Cardiac septum (tissue), 1 donor: ENCODE measurements around the gene MTMR4. TPM values are rescaled to one million over a fixed set of nuclear protein-coding genes. Genes with fewer than 3 reads are reported as not detected.
A peak's percentile ranks its signal among the peaks of the same experiment; 100 is the strongest.
"Not testable (repeated sequence)": the region's sequence is repeated elsewhere in the genome, so short reads cannot be mapped to it uniquely, and the experiment has no call there.

Source experiments
- DNase-seq: peaks from one replicate; pipeline ENCODE4 v3.0.0-alpha.2; 2020; ENCODE audit warnings: low spot score
- intact Hi-C: fragments of 100-400 bp; cut with DNase I; formaldehyde crosslinking; loops from one replicate; pipeline ENCODE4 v1.14.0; 2022
- long read RNA-seq: library from polyadenylated mRNA; unstranded; transcript quantifications from one replicate; pipeline ENCODE4 v2.0.0, GENCODE V29; 2021
- total RNA-seq: library from RNA; stranded (reverse); fragmentation: NEBNext Ultra II Directional; extraction: Animal tissue kit (Norgen Biotek cat#: 25700); gene quantifications from one replicate; pipeline ENCODE4 v1.2.1, GENCODE V29; 2021
- donor health status: DM: no; HTN: no; CAD: no.

The MTMR4 gene
- total RNA-seq: 23.4 TPM
- long read RNA-seq, partial matches to known transcripts: 77 of 80 reads
- long read RNA-seq, other reads (novel, unspliced or antisense): 3 of 80 reads

- peak; percentile 93 for DNase-seq
- intact Hi-C loops: loop anchor here (10.0 kb wide), 1 partner anchor 1191 kb away; the partner anchor contains the start of genes PTRH2 and VMP1
Observed at GRCh38 chr17:58513965-58514769, at the start of gene MTMR4. TSS of gene MTMR4 (minus strand) at chr17:58514638. CDS start at chr17:58514407, 231 bp downstream.

DNA sequence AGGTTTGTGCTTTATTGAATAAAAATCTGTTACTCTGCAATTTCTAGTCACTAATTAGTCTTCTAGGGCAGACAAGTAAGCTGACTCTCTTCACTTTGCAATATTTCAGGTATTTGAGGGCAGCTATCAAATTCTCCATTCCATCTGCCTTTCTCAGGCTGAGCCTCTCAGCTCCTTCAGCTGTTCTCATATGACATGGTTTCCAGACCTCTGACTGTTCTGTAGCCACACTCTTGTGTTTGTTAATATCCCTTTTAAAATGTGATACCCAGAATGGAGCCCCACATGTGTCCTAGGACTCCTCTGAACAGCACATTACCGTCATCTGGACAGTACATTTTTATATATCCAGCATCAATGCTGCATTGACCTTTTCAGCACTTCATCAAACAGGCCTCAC is 46.1 kb upstream of the MTMR4 start:
- intact Hi-C loops: no loop called here
- DNase-seq: no peak

- DNase-seq: no peak
- intact Hi-C loops: no loop called here
Observed at GRCh38 chr17:58557981-58558380, 43.5 kb upstream of the MTMR4 start.

- DNase-seq: no peak
- intact Hi-C loops: no loop called here
Observed at GRCh38 chr17:58556833-58557250, 42.4 kb upstream of the MTMR4 start.

DNA sequence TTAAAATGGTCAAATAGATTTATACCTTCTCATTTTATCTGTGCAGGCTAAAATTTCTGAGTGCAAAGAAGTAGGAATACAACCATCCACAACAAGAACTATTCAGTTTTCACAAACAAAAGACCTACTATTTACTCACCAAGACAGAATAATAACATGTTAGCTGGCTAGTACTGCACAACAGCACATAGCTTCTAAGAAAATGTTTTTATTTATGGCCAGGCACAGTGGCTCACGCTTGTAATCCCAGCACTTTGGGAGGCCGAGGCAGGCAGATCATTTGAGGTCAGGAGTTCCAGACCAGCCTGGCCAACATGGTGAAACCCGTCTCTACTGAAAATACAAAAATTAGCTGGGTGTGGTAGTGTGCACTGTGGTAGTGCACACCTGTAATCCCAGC is 40.7 kb upstream of the MTMR4 start:
- intact Hi-C loops, DNase-seq: not testable (repeated sequence)

DNA sequence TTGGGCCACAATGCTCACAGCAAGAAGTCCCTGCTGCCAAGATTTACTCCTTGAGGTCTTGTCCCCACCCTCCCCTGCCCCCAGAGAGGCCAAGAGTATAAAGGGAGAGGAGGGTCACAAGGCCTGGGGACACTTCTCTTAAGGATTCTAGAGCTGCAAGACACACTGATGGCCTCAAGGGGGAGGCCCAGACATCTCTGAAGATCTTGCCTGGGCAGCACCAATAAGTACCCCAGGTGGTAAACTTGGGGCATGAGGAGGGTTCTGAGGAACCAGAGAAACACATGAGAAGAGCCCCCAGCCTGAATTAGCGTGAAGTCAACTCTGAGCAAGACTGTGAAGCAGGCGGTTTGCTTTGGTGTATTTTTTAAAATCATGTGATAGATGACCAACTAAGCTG is 26.8 kb upstream of the MTMR4 start:
- intact Hi-C loops: no loop called here
- no peak for DNase-seq

DNA sequence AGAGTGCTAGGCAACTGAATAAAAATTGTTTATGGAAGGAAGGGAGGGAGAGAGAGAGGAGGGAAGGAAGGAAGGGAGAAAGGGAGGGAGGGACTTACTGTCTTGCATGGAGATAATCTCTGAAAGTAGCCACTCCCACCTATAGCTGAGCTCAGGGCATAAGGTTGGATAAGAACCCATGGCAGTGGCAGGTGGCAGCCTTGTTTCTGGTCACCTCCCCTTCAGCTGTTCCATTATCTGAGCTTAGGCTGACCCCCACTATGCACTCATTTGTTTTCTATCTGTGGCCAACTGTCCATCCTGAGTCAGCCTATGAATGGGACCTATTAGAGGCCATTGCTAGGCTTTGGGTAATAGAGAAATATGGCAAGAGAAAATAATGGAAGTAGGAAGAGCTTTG is 25.3 kb upstream of the MTMR4 start:
- DNase-seq: no peak
- intact Hi-C loops: no loop called here

- intact Hi-C loops: no loop called here
- no peak for DNase-seq
Observed at GRCh38 chr17:58538811-58539409, 24.5 kb upstream of the MTMR4 start.

DNA sequence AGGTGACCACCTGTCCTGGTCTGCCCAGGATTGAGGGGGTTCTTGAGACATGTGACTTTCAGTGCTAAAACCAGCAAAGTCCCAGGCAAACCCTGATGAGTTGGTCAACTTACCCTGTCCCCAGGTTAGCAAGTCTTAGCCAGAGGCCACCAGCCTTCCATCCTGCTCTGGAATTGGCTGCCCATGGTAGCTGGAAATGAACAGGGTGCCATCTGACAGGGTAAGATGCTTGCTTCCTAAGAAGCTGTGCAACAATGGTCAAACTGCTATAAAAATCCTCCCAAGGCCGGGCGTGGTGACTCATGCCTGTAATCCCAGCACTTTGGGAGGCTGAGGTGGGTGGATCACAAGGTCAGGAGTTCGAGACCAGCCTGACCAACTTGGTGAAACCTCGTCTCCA is 22.8 kb upstream of the MTMR4 start:
- intact Hi-C loops: no loop called here

GRCh38 chr17:58536542-58536941 is 22.1 kb upstream of the MTMR4 start:
- intact Hi-C loops: no loop called here
- DNase-seq: no peak

More for the DNA sequence above, 22.8 kb upstream of the MTMR4 start:
- DNase-seq: no peak

GRCh38 chr17:58535431-58535830 is 21.0 kb upstream of the MTMR4 start:
- intact Hi-C loops: no loop called here
- DNase-seq: no peak

- DNase-seq: no peak
- intact Hi-C loops: loop anchor here (5.0 kb wide), 1 partner anchor 52 kb away; no protein-coding TSS in a partner anchor
Observed at GRCh38 chr17:58534901-58535421, 20.5 kb upstream of the MTMR4 start.

DNA sequence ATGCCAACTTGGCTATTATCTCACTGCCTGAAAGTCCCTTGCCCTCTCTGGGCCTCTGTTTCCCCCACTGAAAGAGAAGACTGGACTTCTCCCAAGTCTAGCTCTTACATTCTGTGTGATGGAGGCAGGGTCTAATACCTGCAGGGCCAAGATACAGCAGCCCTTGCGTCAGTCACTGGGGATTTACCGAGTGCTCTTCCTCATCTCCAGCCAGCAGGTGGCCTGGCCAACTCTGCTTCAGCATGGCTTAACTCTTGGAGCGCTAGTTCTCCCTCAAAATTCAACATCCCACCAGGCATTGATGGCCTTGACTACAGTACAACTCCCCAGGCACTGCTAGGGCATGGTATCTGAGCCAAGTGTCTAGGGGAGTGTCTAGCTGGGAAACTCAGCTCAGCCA is 19.9 kb upstream of the MTMR4 start:
- intact Hi-C loops: loop anchor here (5.0 kb wide), 1 partner anchor 53 kb away; no protein-coding TSS in a partner anchor
- DNase-seq: no peak

DNA sequence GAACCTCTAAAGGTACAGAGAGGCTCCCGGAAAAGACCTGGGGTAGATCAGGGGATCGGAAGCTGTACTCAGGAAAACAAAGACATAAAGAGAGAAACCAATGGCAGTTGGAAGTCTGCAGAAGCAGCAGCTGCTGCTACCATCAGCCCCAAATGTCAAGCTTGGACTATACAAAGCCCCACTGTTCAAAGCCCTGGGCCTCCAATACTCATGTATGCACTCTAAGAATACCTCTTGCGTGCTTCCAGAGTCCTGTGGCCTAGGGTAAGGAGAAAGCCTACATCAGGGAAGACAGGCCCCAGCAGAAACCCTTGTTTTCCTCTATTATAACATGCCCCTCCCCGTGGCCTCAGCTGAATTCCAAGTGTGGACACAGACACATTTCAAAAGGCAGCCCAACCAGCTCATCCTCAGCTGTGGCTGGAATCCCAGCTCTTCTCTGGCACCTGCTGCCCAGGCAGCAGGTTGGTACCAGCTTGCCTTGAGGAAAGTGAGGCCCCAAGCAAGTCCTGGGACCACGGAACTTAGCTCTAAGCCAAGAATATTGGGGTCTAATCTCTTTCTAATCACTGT is 19.3 kb upstream of the MTMR4 start:
- no peak for DNase-seq
- intact Hi-C loops: loop anchor here (5.0 kb wide), 1 partner anchor 54 kb away; no protein-coding TSS in a partner anchor

GRCh38 chr17:58532555-58532951 is 18.1 kb upstream of the MTMR4 start:
- intact Hi-C loops: loop anchor here (5.0 kb wide), 1 partner anchor 55 kb away; no protein-coding TSS in a partner anchor
- peak; percentile 38 for DNase-seq

- intact Hi-C loops: loop anchor here (5.0 kb wide), 1 partner anchor 55 kb away; no protein-coding TSS in a partner anchor
- DNase-seq: peak; percentile 86
Observed at GRCh38 chr17:58531661-58532554, 17.5 kb upstream of the MTMR4 start.

GRCh38 chr17:58531122-58531521 is 16.7 kb upstream of the MTMR4 start:
- no peak for DNase-seq
- intact Hi-C loops: loop anchor here (5.0 kb wide), 1 partner anchor 56 kb away; no protein-coding TSS in a partner anchor

GRCh38 chr17:58530655-58531054 is 16.2 kb upstream of the MTMR4 start:
- intact Hi-C loops: loop anchor here (5.0 kb wide), 1 partner anchor 57 kb away; no protein-coding TSS in a partner anchor

DNA sequence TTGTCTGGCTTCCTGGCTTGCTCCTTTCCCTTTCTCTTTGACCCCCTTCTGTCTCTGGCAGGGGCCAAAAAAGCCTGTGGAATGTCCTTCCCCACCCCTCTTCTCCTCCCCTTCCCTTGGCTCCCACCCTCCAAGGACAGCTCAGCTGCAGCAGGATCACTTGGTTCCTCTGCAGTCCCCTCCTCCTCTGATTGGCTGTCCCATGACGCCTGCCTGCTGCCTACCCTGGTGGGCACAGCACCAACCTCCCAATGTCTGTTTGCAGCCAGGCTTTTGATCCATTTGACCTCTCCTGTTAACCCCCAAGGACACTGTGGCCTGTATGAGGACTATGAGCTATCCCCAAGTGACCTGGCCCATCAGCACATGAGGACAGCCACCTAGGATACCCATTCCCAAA is 14.8 kb upstream of the MTMR4 start:
- no peak for DNase-seq
- intact Hi-C loops: loop anchor here (10.0 kb wide), 2 partner anchors 166 to 686 kb away; partner anchors contain the start of genes RAD51C, SMG8 and TEX14

More at GRCh38 chr17:58530655-58531054, 16.2 kb upstream of the MTMR4 start:
- DNase-seq: peak; percentile 50
